ENCODE measurements around the gene FKBP5. TPM values are rescaled to one million over a fixed set of nuclear protein-coding genes. Genes with fewer than 3 reads are reported as not detected.

The FKBP5 gene
- total RNA-seq, 3 donors from 2014 or later (not counting 1 experiment from before 2014, with no cell fraction given): 15.5 to 30.2 (median 27.3) TPM

GRCh38 chr6:35583893-35584688 is 104.6 kb downstream of the FKBP5 start:
- H3K4me3 Mint-ChIP-seq: no peak overlapping the region
- ATAC-seq: peak; percentile 72 to 82 (median 76)
- no peaks in the 10 kb centered on the region for H3K9me3 Mint-ChIP-seq
- 21% methylated on average over 4 of the region's 6 CpGs for WGBS (ENCODE audit: insufficient coverage)
- Histone ChIP-seq H3K4me3 (ENCODE audit: low read length) (no peak overlapping the region), H3K9me3 (ENCODE audit: control insufficient read depth, insufficient read depth, low read length) (no peaks in the 10 kb centered on the region), H3K27me3 (ENCODE audit: control insufficient read depth, insufficient read depth, low read length) (no peaks in the 10 kb centered on the region), H3K36me3 (ENCODE audit: control insufficient read depth, insufficient read depth, low read length) (peaks cover 2% of the 10 kb centered on the region), H3K27ac (ENCODE audit: low read length) (no peak overlapping the region), H3K4me1 (ENCODE audit: control insufficient read depth, insufficient read depth, low read length) (no peaks in the 10 kb centered on the region)
- intact Hi-C loops (cut with micrococcal nuclease): loop anchor here (1.0 kb wide), 3 partner anchors 40 to 153 kb away; partner anchors contain the start of gene ARMC12
- H3K27ac Mint-ChIP-seq: no peak overlapping the region
- peaks cover 12% of the 10 kb centered on the region for H3K36me3 Mint-ChIP-seq
- peaks cover 6 to 8% of the 10 kb centered on the region in 2 donors for H3K4me1 Mint-ChIP-seq
- TF ChIP-seq, protein P1, sequence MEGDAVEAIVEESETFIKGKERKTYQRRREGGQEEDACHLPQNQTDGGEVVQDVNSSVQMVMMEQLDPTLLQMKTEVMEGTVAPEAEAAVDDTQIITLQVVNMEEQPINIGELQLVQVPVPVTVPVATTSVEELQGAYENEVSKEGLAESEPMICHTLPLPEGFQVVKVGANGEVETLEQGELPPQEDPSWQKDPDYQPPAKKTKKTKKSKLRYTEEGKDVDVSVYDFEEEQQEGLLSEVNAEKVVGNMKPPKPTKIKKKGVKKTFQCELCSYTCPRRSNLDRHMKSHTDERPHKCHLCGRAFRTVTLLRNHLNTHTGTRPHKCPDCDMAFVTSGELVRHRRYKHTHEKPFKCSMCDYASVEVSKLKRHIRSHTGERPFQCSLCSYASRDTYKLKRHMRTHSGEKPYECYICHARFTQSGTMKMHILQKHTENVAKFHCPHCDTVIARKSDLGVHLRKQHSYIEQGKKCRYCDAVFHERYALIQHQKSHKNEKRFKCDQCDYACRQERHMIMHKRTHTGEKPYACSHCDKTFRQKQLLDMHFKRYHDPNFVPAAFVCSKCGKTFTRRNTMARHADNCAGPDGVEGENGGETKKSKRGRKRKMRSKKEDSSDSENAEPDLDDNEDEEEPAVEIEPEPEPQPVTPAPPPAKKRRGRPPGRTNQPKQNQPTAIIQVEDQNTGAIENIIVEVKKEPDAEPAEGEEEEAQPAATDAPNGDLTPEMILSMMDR (IDR thresholded peaks at IDR 0.05): peak; percentile 97
- peak; percentile 60 to 90 for DNase-seq
- H3K27me3 Mint-ChIP-seq (ENCODE audit: low read depth in 2 of 2): no peaks in the 10 kb centered on the region

DNA sequence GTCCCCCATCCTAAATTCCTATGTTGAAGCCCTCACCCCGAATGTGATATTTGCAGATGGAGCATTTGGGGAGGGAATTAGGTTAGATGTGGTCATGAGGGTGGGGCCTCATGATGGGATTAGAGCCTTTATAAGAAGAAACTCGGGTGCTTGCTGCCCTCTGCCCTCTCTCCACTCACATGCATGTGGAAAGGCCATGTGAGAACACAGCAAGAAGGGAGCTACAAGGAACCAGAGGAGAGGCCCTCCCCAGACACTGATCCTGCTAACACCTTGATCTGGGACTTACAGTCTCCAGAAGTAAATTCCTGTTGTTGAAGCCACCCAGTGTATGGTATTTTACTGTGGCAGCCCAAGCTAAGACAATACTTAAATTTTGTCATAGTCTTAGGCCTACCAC is 106.4 kb downstream of the FKBP5 start:
- no peak overlapping the region for H3K4me3 Mint-ChIP-seq
- H3K27me3 Mint-ChIP-seq (ENCODE audit: low read depth in 2 of 2): no peaks in the 10 kb centered on the region
- H3K36me3 ChIP-seq (ENCODE audit: control insufficient read depth, insufficient read depth, low read length): peaks cover 3% of the 10 kb centered on the region

GRCh38 chr6:35581633-35582032 is 107.1 kb downstream of the FKBP5 start:
- no peak for ATAC-seq
- Mint-ChIP-seq H3K4me1 (peaks cover 6 to 8% of the 10 kb centered on the region in 2 donors), H3K4me3 (no peak overlapping the region), H3K27me3 (ENCODE audit: low read depth in 2 of 2) (no peaks in the 10 kb centered on the region), H3K36me3 (peaks cover 9% of the 10 kb centered on the region), H3K9me3 (no peaks in the 10 kb centered on the region), H3K27ac (no peak overlapping the region)
- Histone ChIP-seq H3K4me1 (ENCODE audit: control insufficient read depth, insufficient read depth, low read length) (no peaks in the 10 kb centered on the region), H3K4me3 (ENCODE audit: low read length) (no peak overlapping the region), H3K27me3 (ENCODE audit: control insufficient read depth, insufficient read depth, low read length) (no peaks in the 10 kb centered on the region), H3K27ac (ENCODE audit: low read length) (no peak overlapping the region), H3K9me3 (ENCODE audit: control insufficient read depth, insufficient read depth, low read length) (no peaks in the 10 kb centered on the region), H3K36me3 (ENCODE audit: control insufficient read depth, insufficient read depth, low read length) (peaks cover 8% of the 10 kb centered on the region)
- intact Hi-C loops (cut with micrococcal nuclease): no loop called here
- no peak for DNase-seq
- TF ChIP-seq, protein P1 (IDR thresholded peaks at IDR 0.05): no peak
- 55% methylated on average over 6 of the region's 6 CpGs for WGBS (ENCODE audit: insufficient coverage)

More for the DNA sequence above, 106.4 kb downstream of the FKBP5 start:
- Histone ChIP-seq H3K9me3 (ENCODE audit: control insufficient read depth, insufficient read depth, low read length) (no peaks in the 10 kb centered on the region), H3K4me3 (ENCODE audit: low read length) (no peak overlapping the region), H3K27ac (ENCODE audit: low read length) (no peak overlapping the region), H3K4me1 (ENCODE audit: control insufficient read depth, insufficient read depth, low read length) (no peaks in the 10 kb centered on the region), H3K27me3 (ENCODE audit: control insufficient read depth, insufficient read depth, low read length) (no peaks in the 10 kb centered on the region)
- Mint-ChIP-seq H3K36me3 (peaks cover 12% of the 10 kb centered on the region), H3K4me1 (peaks cover 6 to 8% of the 10 kb centered on the region in 2 donors), H3K9me3 (no peaks in the 10 kb centered on the region), H3K27ac (no peak overlapping the region)
- DNase-seq (no peak), ATAC-seq (no peak)
- intact Hi-C loops (cut with micrococcal nuclease): no loop called here
- TF ChIP-seq, protein P1 (IDR thresholded peaks at IDR 0.05): no peak
- 85% methylated on average over 2 of the region's 2 CpGs for WGBS (ENCODE audit: insufficient coverage)
